GM18909 (cell line): ENCODE measurements around the gene SMLR1.

ENCODE experiments used
- ATAC-seq: cut with Tn5 transposase; IDR thresholded peaks from one replicate; pipeline ENCODE4 v1.9.1; 2021; ENCODE audit warnings: mild to moderate bottlenecking; ENCODE audit not compliant: unreplicated experiment, poor library complexity

Gene SMLR1

GRCh38 chr6:130848945-130849344 lies 21.7 kb downstream of the SMLR1 start:
- peak; percentile 90 for ATAC-seq

DNA sequence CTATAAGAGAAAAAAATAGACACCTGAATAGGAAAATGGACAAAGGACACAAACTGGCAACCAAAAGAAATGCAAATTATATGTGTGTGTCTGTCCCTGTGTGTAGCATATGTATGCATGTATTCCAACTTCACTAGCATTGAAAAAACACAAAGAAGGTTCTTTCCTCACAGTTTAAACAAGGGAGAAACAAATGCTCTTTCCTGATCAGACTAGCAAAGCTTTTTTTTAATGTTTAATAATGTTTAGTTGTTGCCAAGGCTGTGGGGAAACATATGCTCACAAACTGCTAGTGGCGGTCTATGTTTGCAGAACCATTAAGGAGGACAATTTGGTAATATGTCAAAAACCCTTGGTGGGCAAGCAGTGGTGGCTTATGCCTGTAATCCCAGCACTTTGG lies 22.4 kb downstream of the SMLR1 start:
- ATAC-seq: no peak

- ATAC-seq: no peak
Observed at GRCh38 chr6:130851026-130851425, 23.8 kb downstream of the SMLR1 start.

DNA sequence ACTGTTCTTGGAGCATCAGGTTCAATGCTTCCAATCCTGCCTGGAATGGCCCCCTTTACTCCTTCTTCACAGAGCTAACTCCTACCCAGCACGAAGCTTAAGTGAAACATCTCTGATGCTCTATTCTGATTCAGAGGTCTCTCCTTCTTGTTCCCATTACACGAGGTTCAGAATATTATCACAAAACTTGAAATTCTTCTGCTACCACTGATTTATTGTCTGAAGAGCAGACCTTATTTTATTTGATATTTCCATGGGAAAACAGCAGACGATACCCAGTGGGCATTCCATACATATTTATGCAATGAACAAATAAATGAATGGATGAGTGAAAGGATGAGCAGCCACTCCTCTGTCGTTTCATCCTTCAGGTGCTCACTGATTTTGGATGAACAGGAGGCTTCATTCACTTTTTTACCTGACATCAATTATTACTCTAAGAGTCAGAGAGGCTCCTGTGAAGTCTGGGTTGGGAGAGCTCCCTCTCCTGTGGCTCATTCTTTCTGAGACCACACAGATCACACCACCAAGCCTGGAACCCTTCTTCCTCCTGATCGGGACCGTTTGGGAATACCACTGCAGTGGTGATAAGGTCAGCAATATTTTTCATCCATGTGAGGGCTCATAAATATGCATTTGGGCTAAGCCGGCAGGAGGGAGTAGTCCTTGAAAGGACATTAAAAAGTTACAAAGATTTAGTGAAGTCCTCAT lies 25.8 kb downstream of the SMLR1 start:
- ATAC-seq: no peak

DNA sequence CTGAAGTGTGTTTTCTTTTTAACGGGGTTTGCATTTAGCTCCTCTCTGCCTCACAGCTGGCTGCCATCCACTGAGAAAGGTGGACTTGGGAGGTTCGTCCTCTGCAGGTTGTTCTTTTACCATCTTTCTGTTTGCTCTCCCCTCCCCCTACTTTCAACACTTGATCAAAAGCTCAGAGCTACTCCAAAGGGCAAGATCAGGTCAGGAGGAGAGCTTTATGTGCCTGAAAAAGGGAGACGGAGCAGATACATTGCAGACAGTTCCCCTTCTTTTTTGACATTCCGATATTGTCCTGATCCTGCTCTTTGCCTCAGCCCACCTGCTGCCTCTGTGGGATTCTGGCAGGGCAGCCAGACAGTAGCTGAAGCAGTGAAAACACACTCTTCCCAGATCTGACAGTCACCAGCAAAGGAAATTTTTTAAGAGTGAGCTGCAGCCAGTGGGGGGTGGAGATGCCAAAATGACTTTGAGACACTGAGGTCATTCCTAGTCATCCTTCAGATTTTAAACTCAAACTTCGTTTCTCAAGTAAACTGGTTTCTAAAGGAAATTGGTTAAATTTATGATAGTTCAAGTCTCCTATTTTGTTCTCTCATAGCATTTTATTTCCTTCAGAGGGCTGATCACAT lies 26.5 kb downstream of the SMLR1 start:
- ATAC-seq: no peak

GRCh38 chr6:130858054-130858453 lies 30.8 kb downstream of the SMLR1 start:
- no peak for ATAC-seq

- ATAC-seq: no peak
Observed at GRCh38 chr6:130858498-130859160, 31.4 kb downstream of the SMLR1 start.

- no peak for ATAC-seq
Observed at GRCh38 chr6:130859161-130859867, 32.1 kb downstream of the SMLR1 start.

DNA sequence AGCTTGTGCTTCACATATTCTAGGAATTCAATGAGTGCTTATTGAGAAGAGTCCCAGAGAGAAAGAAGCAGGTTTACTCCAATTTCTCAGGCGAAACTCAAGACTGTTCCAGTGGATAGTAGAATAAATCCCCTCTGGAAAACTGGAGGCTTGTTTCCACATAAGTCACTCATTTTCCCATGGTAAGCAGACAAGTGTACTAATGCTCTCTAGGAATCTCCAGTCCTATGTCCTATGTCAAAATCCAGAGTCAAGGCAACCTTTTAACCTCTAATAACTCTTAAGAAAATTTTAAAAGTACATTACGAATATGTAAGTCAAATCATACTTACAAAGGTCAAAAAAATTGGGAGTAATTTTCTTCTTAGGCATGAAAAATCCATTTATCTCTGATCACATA lies 35.2 kb downstream of the SMLR1 start:
- ATAC-seq: no peak

DNA sequence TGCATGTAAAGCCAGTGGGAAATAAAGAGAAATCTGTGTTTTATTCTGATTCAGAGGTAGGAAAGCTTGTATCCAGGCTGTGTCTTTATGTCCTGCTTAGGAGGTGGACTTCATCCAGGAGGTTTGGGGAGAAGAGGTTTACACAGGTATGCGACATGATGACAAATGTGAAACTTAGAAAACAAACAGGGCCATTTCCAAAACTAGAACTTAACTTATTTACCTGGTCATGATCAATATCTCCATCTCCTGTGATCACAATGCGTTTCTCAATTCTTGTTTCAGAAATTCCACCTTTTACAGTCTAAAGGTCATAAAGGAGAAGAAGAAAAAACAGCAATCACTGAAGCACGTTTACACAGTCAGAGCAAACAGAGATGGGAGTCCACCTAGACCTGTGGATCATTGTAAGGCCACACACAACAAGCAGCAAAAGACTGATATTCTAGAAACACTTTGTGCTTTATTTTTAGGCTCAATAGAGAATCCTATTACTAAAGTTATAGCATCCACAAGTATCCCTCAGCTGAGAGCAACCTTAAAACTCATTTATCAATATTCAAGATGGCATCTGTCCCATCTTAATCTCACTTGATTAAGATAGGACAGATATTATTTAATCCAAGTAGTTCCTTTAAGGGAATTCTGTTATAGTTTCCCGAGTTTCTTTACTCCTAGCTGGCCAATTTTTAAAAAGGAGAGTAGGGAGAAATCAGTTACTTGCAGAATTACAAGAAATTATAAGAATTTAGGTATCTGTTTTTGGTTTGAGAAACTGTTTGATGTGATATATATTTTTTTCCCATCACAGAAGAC lies 36.4 kb downstream of the SMLR1 start:
- no peak for ATAC-seq

GRCh38 chr6:130864344-130864743 lies 37.1 kb downstream of the SMLR1 start:
- ATAC-seq: no peak

DNA sequence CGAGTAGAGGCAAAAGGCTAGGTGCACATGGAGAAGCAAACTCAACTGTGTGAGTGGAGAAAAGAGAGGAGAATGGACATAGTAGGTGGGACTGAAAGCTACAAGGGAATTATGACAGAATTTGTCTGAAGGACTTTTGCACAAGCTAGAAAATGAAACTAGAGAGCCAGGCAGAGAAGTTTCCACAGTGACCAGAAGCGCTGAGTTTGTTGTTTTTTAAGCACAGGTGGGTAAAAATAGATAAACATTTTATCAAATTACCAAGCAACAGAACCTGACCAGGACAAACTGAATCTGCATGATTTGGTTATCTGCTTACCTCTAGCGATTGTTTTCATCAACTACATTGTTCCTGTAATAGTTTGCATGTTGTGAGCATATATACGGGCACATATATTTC lies 38.6 kb downstream of the SMLR1 start:
- ATAC-seq: no peak

- no peak for ATAC-seq
Observed at GRCh38 chr6:130869681-130870080, 42.5 kb downstream of the SMLR1 start.

GRCh38 chr6:130870179-130870880 lies 43.1 kb downstream of the SMLR1 start:
- ATAC-seq: no peak

DNA sequence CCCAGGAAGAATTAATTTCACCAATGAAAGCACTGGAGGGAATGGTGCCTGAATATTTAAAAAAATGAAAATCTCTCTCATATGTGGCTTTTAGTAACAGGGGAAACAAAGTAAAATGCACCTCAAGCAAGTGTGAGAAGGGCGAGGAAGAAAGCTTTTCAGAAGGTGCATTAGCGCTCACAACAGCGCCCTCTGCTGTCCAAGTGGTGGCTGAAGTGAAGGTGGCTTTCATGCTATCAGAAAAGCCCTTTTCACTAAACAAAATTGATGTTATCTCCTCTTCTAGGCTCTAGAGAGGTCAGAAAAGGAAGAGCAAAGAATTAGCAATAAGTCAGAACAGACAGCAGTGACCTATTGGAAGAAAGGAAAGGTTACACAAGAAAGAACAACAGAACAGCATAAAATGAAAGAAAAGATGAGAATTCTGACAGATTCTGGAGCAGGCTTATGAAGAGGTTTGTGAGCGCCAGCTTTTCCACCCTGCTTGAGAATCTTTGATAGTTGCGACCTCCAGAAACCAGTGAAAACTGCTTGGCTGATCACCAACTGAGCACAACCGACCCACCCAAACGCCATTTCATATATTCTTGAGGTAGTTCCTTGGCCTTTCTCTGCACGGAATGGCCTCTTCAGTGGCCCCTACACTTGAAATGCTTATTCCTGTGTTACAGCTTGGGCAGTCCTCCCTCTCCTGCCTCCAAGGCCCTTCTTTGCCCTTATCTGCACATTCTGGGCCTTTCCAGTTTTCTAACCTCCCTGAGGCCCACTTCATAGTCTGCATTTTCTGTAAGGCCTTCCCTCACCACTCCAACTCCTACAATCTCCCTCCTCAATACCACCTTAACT lies 45.3 kb downstream of the SMLR1 start:
- peak; percentile 74 for ATAC-seq

DNA sequence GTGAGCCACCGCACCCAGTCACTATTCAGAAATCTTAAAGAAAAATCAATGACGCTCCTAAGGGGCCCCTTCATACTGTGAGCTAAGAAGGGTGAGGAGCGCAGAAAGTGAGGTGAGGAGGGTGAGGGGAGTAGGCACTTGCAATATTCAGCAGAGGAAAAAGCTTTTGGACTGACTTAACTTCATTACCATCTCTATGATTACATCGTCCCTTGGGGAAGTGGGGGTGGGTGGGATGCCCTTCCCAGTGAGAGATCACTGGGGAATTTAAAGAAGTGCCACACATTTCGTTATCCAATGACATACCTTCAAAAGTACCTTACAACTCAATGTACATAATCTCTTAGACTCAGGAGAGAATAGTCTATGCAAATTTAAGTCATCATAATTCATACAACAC lies 46.5 kb downstream of the SMLR1 start:
- ATAC-seq: no peak

GRCh38 chr6:130879826-130880225 lies 52.6 kb downstream of the SMLR1 start:
- ATAC-seq: no peak

GRCh38 chr6:130882370-130882769 lies 55.2 kb downstream of the SMLR1 start:
- no peak for ATAC-seq
